ENCODE data around the gene SOX8.

The SOX8 gene

DNA sequence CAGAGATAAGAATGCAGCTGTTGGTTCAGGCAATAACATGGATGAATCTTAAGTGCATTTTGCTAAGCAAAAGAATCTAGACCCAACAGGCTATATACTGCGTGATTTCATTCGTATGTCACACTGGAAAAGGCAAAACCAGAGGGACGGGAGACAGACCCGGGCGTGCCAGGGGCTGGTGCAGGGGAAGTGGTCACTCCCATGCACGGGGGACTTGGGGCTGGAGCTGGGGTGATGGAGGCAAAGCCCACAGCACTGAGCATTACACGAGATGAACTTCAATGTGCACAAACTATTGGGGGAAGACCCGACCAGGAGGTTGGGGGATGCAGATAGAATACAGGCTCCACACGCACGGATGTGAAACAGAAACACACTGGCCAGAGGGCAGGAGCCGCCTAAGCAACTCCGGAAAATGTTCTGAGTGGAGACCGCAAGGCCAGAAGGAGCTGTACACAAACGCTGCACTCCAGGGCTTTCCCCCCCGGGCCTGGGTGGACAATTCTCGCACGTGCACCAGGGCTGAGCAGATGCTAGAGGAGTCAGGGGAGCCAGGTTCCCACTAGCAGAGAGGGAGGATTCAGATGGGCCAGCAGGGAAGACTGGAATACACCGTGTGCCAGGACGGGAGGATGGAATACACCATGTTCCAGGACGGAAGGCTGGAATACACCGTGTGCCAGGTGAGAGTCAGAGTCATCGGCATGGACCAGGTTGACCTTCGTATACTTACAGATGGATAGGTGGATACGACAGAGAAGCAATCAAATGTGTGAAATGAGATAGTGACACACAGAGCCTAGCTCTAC, 22.1 kb upstream of the SOX8 start:
- no peak for DNase-seq

DNA sequence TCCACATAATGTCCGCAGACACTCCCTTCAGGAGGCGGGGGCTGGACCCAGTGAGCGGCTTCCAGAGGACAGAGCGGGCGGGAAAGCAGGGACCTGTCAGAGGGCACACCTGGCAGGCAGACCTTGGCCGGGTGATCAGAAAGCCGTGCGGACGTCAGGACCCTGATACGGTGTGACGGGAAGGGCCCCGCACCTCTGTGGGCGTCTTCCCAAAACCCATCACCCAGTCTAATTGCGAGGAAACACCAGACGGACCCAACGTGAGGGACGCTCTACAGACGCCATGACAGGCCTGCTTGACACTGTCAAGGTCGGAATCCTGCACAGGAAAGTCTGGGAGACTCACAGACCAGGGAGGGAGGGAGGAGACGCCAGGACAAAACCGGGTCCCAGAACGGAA, 19.2 kb upstream of the SOX8 start:
- no peak for DNase-seq

DNA sequence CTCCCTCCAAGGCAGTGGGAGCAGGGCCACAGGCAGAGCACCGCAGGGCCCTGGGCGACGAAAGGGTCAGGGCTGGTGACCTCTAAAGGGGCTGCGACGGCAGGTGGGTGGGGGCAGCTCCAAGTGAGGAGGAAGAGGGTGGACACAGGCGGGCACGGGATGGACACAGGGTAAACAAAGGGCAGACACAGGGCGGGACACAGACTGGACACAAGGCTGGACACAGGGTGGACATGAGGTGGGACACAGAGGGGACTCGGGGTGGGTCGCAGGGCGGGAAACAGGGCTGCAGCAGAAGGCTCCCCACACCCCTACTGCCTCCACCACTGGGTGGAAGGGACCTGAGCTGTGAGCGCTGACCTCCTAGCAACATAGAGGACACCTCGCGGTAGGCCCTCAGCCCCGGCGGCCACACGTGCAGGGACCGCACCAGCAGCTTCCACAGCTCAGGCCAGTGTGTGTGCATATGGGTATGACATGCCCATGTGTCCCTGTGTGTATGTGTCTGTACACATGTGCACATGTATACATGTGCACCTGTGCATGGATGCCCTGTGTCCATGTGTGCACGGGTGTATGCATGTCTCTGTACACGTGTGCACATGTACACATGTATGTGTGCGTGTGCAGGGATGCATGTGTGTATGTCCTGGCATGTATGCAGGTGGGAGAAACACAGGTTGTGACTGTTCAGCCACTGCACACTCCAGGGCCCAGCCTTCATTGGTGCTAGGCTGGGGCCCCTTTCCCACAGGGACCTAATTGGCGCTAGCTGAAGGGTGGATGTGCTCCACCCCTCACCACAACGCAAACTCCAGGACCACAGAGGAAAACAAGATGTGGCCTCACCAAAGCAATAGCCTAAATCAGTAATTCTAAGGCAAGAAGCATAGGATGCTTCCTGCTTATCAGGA, 18.4 kb upstream of the SOX8 start:
- DNase-seq = no peak

DNA sequence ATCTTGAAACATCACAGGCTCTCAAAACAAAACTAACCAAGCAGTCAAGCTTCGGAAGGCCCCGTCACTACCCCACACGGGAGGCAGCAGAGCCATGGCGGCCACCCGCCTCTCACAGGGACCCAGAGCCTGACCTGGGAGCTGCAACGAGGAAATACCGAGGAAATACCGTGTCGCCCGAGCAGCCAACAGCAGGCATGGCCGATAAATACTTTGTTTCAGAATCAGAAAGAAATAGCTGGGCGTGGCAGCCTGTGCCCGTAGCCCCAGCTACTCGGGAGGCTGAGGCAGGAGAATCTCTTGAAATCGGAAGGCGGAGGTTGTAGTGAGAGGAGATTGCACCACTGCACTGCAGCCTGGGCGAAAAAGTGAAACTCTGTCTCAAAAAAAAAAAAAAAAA, 17.7 kb upstream of the SOX8 start:
- DNase-seq = no peak

DNA sequence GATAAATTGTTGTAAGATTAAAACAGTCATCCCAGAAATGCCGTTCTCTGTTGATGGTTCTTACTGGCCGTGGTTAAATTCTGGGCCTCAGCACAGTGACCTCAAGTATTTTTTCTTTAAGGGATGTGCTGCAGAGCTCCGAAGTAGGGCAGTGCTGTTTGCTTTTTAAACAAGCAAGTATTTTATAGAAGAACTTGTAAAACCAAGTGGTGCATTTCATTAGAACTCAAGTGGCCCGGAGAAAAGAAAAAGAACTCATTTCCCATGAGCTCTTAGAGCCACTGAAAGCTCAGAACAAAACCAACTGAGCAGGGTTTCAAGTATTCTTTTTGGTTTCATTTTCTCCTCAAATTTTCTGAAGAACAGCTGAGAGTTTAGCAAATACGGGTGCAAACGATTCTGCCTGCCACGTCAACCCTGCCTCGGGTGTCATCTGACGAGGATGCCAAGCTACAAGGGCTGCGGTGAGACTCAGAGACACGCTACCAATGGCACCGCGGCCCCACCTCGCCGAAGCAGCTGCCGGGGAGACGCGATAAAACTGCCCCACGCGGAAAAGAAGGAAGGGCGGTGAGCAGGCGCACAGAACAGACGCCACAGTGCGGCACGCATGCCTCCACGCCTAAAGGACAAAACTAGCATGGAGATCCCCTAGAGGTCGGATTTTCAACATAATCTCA, 17.1 kb upstream of the SOX8 start:
- DNase-seq = peak in 3 of 4 experiments; percentile 28 to 60 (median 34)

DNA sequence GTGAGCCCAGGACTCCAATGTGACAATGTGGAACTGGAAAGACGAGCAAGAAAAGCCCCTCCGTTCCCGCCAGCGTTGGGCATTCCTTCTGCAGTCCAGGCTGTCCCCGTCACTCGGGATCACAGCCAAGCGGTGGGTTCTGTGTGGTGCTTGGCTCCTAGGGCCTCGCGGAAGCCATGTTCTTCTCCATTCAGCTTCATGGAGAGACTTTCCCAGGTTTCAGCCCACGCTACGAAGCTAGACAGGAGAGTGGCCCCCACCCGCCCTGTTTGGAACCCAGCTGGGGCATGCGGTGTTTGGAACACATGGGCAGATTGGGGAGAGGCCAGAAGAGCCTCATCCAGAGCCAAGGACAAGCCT, 16.6 kb upstream of the SOX8 start:
- DNase-seq = no peak

DNA sequence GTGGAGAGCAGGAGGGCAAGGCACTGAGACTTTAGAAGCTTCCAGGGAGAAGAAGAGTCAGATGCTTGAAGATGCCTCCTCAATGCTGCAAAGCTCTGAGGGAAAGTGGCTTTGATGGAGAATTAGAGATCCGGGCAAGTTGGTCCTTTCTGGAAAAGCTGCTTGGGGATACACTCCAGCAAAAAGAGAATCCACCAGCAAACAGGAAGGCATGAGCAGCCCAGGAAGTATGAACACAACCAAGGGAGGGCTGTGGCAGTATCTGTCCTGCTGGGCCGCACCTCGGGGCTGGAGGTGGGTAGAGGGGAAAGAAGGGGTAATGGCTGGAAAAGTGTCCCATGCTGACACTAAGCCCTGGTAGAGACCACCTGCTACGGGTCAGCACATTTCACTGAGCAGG, 16.1 kb upstream of the SOX8 start:
- no peak for DNase-seq

DNA sequence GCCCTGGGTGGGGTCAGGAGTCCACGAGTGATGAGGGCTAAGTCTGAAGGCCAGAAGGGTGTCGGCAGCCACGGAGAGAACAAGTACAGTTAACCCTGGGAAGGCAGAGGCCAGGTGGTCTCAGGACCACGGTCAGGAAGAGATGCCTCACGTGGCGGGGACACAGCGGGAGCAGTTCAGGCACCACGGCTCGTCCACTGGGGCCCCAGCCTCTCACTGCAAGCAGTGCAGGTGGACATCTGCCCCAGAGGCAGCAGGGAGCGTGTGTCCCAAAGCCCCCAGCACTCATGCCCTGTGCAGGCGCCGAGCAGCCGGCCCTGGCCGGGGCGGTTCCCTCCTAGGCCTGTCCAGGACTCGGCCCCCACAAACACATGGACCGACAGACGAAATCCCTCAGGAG, 15.5 kb upstream of the SOX8 start:
- DNase-seq = no peak

DNA sequence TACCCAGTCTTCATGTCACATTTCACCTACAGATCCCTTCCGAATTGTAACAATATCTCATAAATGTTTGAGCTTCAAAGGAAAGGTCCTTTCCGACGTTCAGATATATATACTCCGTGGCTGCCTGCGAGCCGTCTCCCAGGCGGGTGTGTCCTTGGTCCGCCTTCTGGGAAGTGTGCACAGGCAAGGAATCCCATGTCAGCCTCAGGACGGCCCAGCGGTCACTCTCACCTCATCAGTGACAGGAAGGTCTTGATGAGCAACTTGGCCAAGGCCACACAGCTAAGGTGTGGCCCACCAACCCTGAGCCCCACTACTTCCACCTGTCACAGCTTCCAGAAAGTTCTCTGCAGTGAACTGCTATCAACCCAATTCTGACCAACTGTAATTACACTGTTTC, 15.1 kb upstream of the SOX8 start:
- DNase-seq = no peak

DNA sequence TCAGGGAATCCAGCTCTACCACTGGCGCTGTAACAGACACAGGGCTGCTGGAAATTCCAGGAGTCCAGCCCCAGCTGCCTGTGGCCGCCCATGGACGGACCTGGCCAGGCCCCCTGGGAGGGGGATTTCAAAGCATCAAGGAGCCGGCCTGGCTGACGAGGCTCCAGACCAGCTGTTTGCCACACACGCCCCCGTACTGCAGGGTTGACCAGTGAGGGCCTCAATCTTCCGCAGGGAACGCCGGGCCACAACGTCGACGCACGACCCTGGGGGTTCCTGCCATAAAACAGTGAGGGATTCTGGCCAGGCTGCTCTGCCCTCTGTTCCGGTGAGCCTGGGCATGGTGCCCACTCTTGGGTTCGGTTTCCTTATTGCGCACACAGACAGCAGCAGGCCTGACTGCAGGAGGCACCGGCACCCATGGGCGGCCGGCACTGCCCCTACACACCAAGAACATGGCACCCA, 14.5 kb upstream of the SOX8 start:
- DNase-seq = no peak

DNA sequence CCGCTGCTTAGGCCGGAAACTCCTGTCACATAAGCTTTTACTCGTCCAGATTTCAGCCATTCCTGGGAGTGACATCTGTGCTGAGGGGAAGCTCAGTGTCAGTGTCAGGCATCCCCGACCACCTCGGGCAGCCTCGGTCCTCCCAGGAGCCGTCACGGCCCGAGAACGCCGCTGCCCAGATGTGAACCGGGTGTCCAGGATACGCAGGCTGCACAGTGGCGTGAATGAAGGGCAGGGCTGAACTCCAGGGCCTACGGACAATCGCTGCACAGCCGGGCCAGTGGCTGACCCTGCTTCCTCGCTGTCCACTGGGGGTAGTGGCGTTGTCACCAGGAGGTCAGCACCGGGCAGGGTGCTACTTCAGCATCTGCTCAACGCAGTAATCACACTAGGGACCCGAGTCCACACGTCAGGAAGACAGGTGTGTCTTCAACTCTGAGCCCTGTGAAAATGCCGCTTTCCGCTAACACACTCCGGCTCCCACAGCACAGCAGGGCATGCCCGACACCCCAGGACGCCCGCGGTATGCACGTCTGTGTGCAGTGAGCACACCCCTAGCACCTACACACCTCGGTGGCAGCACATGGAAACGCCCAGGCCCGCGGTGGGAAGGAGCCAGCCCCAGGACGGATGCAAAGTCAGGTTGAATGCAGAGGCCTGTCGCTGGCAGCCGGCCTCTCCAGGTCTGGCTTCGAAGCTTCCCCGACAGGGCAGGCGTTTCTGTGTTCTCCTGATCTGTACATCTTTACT, 13.8 kb upstream of the SOX8 start:
- no peak for DNase-seq

DNA sequence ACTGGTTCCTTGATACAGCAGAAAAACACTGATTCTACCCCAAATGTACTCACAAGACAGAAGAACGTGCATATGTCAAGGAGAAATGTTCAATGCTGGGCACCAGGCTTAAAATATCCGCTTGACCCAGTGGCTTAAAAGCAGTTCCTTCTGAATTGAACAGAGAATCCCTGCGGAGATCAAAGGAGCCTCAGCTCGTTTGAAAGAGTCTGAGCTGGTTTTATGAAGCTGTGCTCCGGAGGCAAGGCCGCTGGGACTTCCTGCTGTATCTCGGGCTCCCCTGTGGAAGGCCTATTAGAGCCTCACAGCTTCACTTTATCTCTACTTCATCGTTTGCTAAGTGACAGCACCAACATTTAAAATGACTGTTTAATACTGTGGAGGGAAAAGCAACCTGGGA, 12.9 kb upstream of the SOX8 start:
- DNase-seq = no peak

DNA sequence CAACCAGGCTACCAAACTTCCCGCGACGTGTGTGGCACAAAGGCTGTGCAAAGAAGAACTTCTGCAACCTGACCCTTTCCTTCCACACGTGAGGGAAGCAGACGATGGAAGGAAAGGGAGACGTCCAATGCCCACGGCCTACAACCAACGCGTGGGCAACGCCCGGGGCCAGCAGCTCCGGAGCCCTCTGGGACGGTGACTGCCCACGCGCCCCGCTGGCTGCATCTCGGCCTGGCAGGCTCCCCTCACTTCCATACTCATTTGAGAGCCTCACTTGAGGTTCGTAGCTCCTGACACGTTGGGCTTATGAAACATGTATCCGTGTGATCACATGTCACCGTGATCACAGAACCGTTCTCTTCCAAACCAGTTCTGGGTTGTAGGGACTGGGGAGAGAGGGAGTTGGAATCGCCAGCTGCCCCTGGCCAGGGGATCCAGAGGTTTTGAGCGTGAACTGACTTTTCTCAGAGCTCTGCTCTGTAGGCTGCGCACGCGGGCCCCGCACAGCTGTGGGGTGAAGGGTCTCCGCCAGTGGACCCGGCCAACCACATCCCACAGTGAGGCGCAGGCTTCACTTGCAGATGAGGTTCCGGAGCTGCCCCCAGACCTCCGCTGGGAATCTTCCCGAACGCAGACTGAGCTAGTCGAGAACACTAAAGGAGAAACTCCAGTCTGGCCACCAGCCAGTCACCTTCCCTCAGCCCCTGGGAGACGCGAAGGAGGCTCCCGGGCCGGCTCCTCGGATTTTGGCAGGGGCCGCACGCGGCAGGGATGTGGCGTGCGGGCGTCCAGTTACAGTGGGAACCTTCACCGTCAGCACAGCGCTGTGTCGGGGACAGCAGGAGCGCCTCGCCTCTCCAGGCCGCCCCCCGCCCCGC, 11.8 kb upstream of the SOX8 start:
- no peak for DNase-seq

DNA sequence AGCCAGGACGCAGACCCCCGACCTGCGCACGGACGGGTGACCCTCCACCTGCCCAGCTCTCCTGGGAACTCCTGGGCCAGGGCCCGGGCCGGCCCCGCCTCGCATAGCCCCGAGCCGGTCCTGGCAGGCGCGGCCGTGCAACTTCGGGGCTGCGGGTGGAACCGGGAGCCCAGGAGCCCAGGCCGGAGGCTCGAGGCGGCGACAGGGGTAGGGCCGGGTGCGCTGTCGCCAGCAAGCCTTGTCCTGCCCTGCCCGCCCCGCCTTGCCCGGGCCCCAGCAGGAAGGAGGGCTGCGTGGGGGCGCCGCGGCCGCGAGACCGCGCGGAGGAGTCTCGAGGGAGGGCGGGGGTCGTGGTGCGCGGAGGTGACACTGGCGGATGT, 11.2 kb upstream of the SOX8 start:
- DNase-seq = no peak

DNA sequence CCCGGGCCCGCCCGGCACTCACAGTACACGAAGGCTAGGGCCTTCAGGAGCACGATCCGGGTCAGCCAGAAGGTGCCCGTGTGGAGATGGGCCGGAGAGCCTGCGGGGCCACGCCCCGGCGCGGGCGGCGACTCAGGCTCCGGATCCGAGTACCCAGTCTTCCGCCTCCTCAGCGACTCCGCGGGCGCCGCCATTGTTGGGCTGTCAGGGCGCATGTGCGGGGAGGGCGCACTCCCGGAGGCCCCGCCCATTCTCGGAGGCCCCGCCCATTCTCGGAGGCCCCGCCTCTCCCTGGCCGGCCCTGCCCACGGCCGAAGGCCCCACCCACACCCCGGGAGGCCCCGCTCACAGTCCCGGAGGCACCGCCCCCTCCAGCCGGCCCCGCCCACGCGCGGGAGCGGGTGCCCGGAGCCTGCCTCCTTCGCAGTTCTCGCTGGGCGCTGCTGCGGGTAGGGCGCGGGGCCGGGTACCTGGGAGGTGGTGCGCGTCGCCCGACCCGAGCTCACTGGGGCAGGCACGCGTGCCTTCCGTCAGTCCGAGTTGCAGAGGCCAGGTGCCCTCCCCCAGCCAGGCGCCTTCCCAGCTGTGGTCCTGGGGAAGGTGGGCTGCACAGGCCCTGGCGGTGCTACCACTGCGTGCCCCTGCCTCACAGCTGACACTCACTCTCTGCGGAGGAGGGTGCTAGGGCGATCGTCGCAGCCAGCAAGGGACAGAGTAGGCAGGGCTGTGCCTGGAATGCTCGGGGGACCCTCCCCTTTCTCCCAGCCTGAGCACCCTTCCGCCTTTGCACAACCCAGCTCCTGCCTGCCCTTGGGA, 10.6 kb upstream of the SOX8 start, which contains the start of gene LMF1:
Gene LMF1, minus strand, starts transcription at position 219 of the 816 bp plus-strand sequence. Its CDS starts 4 bp downstream, at position 215.
- DNase-seq = peak; percentile 90 to 98 (median 94)

DNA sequence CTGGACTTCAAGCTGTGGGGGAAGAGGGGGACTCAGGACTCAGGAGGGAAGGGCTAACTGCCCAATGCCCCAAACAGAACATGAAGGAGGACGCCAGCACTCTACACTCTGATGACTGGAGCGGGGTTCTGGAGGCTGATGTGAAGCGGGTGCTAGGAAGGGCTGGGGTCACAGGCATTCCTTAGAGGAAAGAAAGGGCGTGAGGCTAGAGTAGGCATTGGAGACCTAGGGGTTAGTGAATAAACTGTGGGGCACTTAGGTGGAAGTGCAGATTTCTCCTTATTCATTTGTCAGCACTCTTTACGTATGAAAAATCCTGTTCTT, 10.0 kb upstream of the SOX8 start:
- DNase-seq = no peak

DNA sequence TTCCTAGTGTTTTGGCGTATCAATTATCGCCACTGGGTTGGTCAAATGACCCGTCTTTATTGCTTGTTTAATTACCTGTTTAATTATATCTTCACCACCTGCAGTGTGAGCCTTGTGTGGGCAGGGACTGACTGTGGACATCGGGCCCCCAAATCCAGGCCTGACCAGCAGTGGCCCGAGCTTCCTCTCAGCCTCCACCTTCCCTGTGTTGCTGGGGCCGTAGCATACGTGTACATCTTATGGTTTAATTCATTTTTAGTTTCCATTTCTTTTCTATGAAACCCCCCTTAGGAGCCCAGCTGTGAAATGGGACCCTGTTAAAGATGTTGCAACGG, 9.6 kb upstream of the SOX8 start:
- no peak for DNase-seq

DNA sequence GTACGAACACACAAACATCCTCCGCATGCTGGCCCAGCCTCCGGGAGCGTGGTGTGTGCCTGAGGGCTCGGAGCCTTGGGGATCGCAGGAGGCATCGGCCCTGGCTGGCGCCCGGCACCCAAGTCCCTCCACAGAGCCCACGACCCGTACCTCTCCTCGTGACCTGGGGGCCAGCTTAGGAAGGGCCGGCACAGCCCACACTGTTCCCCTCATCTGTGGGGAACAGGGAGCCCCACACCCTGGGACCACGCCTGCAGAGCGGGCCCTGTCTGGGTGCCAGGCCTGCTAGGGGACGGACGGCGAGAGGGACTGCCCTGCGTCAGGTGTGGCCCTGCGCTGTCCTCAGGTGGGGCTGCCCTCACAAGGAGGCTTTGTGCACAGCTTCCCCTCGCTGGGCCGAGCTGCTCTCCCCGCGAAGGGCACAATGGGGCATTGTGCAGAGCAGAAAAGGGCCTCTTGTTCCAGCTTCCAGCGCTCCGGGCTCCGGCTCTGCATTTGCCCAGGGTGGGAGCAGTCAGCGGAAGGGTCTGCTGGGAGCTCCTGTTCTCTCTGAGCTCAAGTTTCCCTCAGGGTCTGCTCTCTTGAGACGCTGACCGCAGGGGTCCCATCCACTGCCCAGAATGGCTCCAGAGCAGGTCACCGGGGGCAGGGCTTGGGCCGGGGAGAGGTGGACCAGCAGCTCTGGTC, 9.1 kb upstream of the SOX8 start:
- DNase-seq = no peak

DNA sequence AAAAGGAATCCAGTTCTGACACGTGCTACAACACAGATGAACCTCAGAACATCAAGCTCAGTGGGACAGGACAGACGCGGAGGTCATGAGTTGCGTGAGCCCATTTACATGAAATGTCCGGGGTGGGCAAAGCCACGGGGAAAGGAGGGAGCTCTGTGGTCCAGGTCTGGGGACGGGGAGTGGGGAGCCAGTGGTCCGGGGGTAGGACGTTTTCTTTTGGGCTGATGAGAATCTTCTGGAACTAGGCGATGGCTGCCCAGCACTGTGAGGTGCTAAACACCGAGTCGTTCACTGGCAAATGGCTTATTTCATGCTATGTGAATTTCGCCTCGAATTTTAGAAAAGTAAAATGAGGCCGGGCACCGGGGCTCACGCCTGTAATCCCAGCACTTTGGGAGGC, 8.2 kb upstream of the SOX8 start:
- no peak for DNase-seq

DNA sequence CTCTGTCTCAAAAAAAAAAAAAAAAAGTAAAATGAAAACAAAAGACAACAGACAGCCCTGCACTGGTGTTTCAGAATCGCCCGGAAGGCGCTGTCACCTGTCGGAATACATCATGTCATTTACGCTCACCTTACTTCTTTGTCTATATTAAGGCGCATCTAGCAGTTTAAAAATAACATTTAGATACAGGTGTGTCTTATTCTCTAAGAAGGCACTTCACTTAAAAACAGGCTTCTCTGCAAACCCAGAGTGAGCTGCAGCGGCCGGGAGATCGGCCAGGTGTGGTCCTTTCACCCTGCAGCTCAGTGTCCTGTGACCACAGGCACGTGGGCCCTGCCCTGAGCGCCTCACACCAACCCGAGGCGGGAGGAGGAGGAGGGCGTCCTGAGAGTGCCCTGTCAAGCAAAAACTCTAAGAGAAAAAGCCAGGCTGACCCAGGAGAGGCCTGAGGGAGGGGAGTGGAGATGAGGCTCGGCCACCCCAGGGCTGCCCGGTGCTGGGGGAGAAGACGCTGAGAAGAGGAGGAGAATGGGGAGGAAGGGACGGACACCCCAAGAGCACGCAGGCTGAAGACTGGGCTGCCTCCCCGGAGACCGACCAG, 7.5 kb upstream of the SOX8 start:
- no peak for DNase-seq
